ENCODE data around the gene ARMC8.

Gene ARMC8

GRCh38 chr3:138327831-138328230 is 140.7 kb downstream of the ARMC8 start:
- no peak overlapping the region for H3K27ac ChIP-seq (ENCODE audit: low read depth, low read length)
- H2AFZ ChIP-seq (ENCODE audit: low read length, unreplicated experiment), result no peak overlapping the region
- no peaks in the 10 kb centered on the region for H3K27me3 ChIP-seq (ENCODE audit: insufficient read depth, low read length)
- H3K4me3 ChIP-seq (ENCODE audit: low read depth, low read length), result no peak overlapping the region
- H3K36me3 ChIP-seq (ENCODE audit: insufficient read depth, low read length), result no peaks in the 10 kb centered on the region
- H3K4me1 ChIP-seq (ENCODE audit: control insufficient read depth, insufficient read depth, low read length, unreplicated experiment), result peaks cover 6% of the 10 kb centered on the region
- H3K79me2 ChIP-seq (ENCODE audit: control insufficient read depth, insufficient read depth, low read length, unreplicated experiment), result no peaks in the 10 kb centered on the region

DNA sequence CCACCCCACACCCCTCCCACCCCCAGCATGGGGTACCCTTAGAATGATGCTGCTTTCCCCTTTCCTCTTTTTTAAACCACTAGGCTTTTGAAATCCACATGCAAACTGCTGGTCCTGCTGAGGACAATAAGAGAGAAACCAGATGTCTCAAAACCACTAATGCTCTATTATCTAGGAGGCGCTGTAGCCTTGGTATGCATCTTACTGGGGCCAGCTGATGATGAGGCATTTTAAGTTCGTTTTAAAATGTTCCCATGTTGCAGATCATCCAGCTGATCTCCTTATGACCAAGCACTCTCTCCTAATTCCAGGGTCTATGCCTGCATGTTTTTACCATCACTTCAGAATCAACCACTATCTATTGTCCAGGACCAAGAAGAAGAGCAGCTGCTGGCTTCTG is 141.2 kb downstream of the ARMC8 start:
- Histone ChIP-seq H3K36me3 (ENCODE audit: insufficient read depth, low read length) (no peaks in the 10 kb centered on the region), H3K27ac (ENCODE audit: low read depth, low read length) (no peak overlapping the region), H2AFZ (ENCODE audit: low read length, unreplicated experiment) (no peak overlapping the region), H3K79me2 (ENCODE audit: control insufficient read depth, insufficient read depth, low read length, unreplicated experiment) (no peaks in the 10 kb centered on the region), H3K4me3 (ENCODE audit: low read depth, low read length) (no peak overlapping the region; the same call in 1 of the 2 replicates), H3K27me3 (ENCODE audit: insufficient read depth, low read length) (no peaks in the 10 kb centered on the region), H3K4me1 (ENCODE audit: control insufficient read depth, insufficient read depth, low read length, unreplicated experiment) (peaks cover 6% of the 10 kb centered on the region)

GRCh38 chr3:138329127-138329983 is 142.3 kb downstream of the ARMC8 start, which contains the start of gene NME9:
TSS of gene NME9 (minus strand) at chr3:138329851. CDS start at chr3:138329335, 516 bp downstream.
- H3K36me3 ChIP-seq (ENCODE audit: insufficient read depth, low read length), result no peaks in the 10 kb centered on the region
- peak within 1 kb of the TSS; percentile 82 for H3K4me3 ChIP-seq (ENCODE audit: low read depth, low read length)
- 0 out of 2 replicates have a peak, but pooled peaks cover 3% of the 10 kb centered on the region for H3K27me3 ChIP-seq (ENCODE audit: insufficient read depth, low read length)
- peaks cover 2% of the 10 kb centered on the region for H3K4me1 ChIP-seq (ENCODE audit: control insufficient read depth, insufficient read depth, low read length, unreplicated experiment)
- no peaks in the 10 kb centered on the region for H3K79me2 ChIP-seq (ENCODE audit: control insufficient read depth, insufficient read depth, low read length, unreplicated experiment)
- H2AFZ ChIP-seq (ENCODE audit: low read length, unreplicated experiment), result peak within 1 kb of the TSS; percentile 79
- no peak within 1 kb of the TSS for H3K27ac ChIP-seq (ENCODE audit: low read depth, low read length)

GRCh38 chr3:138329984-138330293 is 142.8 kb downstream of the ARMC8 start:
- Histone ChIP-seq H3K36me3 (ENCODE audit: insufficient read depth, low read length) (no peaks in the 10 kb centered on the region), H2AFZ (ENCODE audit: low read length, unreplicated experiment) (peak overlapping the region; percentile 79), H3K79me2 (ENCODE audit: control insufficient read depth, insufficient read depth, low read length, unreplicated experiment) (no peaks in the 10 kb centered on the region), H3K27me3 (ENCODE audit: insufficient read depth, low read length) (peaks cover 7% of the 10 kb centered on the region; the same call in 1 of the 2 replicates), H3K4me1 (ENCODE audit: control insufficient read depth, insufficient read depth, low read length, unreplicated experiment) (no peaks in the 10 kb centered on the region), H3K4me3 (ENCODE audit: low read depth, low read length) (peak overlapping the region; percentile 82), H3K27ac (ENCODE audit: low read depth, low read length) (no peak overlapping the region)

DNA sequence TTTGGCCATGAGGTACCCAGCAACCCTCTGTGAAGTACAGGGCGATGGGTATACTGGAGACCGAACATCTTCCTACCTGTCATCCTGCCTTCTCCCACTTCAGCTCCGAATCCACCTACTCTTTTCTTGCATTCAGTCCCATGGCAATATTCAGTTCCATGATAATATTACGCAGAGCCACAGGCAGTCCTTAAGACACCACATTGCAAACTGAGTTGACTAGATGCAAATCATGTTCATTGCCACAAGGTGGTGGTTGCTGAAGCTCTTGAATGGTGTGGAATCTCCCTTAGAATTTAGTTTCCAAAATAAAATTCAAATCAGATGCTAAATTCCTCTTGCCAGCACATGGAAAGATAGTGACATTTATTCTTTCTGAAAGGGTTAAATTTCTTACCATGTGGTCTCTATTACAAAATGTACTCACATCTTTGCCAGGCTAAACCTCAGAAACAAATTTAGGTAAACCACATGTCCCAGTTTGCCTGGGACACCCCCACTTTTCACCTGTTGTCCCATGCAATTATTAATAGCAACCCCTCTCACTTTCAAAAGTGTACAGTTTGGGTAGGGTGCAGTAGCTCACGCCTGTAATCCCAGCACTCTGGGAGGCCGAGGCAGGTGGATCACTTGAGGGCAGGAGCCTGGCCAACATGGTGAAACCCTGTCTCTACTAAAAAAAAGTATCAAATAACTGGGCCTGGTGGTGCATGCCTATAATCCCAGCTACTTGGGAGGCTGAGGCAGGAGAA is 144.2 kb downstream of the ARMC8 start:
- H3K27ac ChIP-seq (ENCODE audit: low read depth, low read length), result no peak overlapping the region
- no peaks in the 10 kb centered on the region for H3K4me1 ChIP-seq (ENCODE audit: control insufficient read depth, insufficient read depth, low read length, unreplicated experiment)
- H3K36me3 ChIP-seq (ENCODE audit: insufficient read depth, low read length), result no peaks in the 10 kb centered on the region
- no peaks in the 10 kb centered on the region for H3K79me2 ChIP-seq (ENCODE audit: control insufficient read depth, insufficient read depth, low read length, unreplicated experiment)
- H2AFZ ChIP-seq (ENCODE audit: low read length, unreplicated experiment), result no peak overlapping the region
- no peak overlapping the region for H3K4me3 ChIP-seq (ENCODE audit: low read depth, low read length)
- peaks cover 12% of the 10 kb centered on the region; the same call in 1 of the 2 replicates for H3K27me3 ChIP-seq (ENCODE audit: insufficient read depth, low read length)

DNA sequence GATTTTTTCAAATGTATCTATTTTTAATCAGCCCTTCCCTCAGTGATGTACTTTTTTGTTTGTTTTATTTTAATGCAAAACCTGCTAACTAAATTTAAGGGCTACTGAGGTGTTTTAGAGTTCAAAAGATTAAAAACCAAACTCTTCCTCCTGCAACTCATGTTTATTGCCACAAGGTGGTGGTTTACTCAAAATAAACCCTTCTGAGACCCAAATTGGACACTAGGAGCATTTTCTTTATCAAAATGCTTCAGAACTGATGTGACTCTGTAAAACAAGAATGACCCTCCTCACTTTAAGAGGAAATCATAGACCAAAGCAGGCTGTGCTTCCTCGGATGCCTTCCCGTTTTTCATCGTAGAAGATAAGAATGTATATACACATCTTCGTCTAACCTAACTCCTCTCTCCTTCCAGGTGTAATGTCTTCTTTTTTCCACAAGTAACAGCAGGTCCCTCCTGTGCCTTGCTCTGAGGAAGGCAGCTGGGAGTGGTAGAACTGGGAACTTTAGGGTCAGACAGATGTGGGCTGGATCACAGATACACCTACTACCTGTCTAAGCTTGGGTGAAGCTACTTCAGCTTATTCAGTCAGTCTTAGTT is 145.5 kb downstream of the ARMC8 start:
- no peaks in the 10 kb centered on the region for H3K79me2 ChIP-seq (ENCODE audit: control insufficient read depth, insufficient read depth, low read length, unreplicated experiment)
- H3K36me3 ChIP-seq (ENCODE audit: insufficient read depth, low read length), result no peaks in the 10 kb centered on the region
- peaks cover 12% of the 10 kb centered on the region; the same call in 1 of the 2 replicates for H3K27me3 ChIP-seq (ENCODE audit: insufficient read depth, low read length)
- H2AFZ ChIP-seq (ENCODE audit: low read length, unreplicated experiment), result no peak overlapping the region
- no peaks in the 10 kb centered on the region for H3K4me1 ChIP-seq (ENCODE audit: control insufficient read depth, insufficient read depth, low read length, unreplicated experiment)
- no peak overlapping the region for H3K4me3 ChIP-seq (ENCODE audit: low read depth, low read length)
- no peak overlapping the region for H3K27ac ChIP-seq (ENCODE audit: low read depth, low read length)

DNA sequence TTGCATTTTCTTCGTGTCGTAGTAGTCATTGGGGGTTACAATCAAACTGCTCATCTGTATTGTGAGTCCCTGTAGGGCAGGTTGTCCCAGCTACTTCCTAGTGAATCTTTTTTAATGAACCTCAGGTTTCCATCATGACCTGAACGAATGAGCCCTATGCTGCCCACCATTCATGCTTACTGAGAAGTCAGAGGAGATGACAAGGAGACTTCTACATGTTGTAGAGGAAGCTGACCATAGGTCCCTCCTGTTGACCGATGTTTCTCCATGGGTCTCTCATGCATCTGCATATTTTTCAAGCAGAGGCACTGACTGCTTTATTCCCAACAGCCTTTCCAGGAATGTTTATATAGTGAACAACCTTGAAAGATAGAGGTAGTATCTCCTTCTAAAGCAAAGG is 147.5 kb downstream of the ARMC8 start:
- Histone ChIP-seq H3K27ac (ENCODE audit: low read depth, low read length) (no peak overlapping the region), H2AFZ (ENCODE audit: low read length, unreplicated experiment) (no peak overlapping the region), H3K27me3 (ENCODE audit: insufficient read depth, low read length) (peaks cover 12% of the 10 kb centered on the region; the same call in 1 of the 2 replicates), H3K79me2 (ENCODE audit: control insufficient read depth, insufficient read depth, low read length, unreplicated experiment) (no peaks in the 10 kb centered on the region), H3K36me3 (ENCODE audit: insufficient read depth, low read length) (no peaks in the 10 kb centered on the region), H3K4me3 (ENCODE audit: low read depth, low read length) (no peak overlapping the region), H3K4me1 (ENCODE audit: control insufficient read depth, insufficient read depth, low read length, unreplicated experiment) (no peaks in the 10 kb centered on the region)

DNA sequence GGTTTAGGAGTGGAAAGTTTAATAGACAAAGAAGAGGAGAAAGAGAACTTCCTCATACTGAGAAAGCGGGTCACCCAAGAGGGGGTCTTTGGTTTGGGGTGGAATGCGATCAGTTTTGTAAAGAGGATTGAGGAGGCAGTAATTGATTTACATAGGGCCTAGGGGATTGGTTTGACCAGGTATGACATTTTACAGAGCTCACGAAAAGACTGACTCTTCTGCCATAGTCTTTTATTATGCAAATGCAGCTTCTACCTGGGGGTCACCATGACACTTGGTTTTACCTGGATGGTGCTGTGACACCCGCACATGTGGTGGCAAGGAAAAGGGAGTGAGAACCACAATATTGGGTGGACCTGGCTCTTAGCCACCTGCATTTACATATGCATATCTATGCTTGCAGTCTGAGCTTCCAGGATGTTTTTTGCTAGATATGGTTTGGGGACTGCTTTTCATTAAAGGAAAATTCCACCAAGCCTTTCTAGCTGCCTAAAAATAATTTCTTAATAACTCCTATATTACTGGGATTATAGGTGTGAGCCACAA is 149.4 kb downstream of the ARMC8 start:
- no peak overlapping the region for H3K4me3 ChIP-seq (ENCODE audit: low read depth, low read length)
- H3K79me2 ChIP-seq (ENCODE audit: control insufficient read depth, insufficient read depth, low read length, unreplicated experiment), result no peaks in the 10 kb centered on the region
- no peak overlapping the region for H3K27ac ChIP-seq (ENCODE audit: low read depth, low read length)
- H3K36me3 ChIP-seq (ENCODE audit: insufficient read depth, low read length), result no peaks in the 10 kb centered on the region
- H3K4me1 ChIP-seq (ENCODE audit: control insufficient read depth, insufficient read depth, low read length, unreplicated experiment), result no peaks in the 10 kb centered on the region
- H2AFZ ChIP-seq (ENCODE audit: low read length, unreplicated experiment), result no peak overlapping the region
- H3K27me3 ChIP-seq (ENCODE audit: insufficient read depth, low read length), result peaks cover 12% of the 10 kb centered on the region; the same call in 1 of the 2 replicates

DNA sequence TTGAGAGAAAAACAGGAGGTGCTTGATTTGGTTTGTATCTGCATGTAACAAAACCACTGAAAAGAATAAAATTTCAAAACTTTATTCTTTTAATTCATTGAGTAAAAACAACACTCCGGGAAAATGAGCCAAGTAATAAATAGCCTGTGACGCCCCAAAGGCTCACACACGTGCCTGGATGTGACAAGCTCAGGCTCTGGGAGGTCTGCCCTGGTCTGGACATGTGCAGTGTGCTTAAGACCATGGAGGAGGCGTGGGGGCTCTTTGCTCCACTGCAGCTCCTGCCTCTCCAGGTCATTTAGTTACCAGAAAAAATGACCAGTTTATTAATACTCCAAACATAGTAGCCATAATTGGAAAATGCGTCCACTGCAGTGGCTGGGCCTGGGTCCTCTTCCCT is 151.1 kb downstream of the ARMC8 start:
- Histone ChIP-seq H2AFZ (ENCODE audit: low read length, unreplicated experiment) (no peak overlapping the region), H3K27ac (ENCODE audit: low read depth, low read length) (no peak overlapping the region), H3K4me1 (ENCODE audit: control insufficient read depth, insufficient read depth, low read length, unreplicated experiment) (no peaks in the 10 kb centered on the region), H3K27me3 (ENCODE audit: insufficient read depth, low read length) (peaks cover 12% of the 10 kb centered on the region; the same call in 1 of the 2 replicates), H3K4me3 (ENCODE audit: low read depth, low read length) (no peak overlapping the region), H3K79me2 (ENCODE audit: control insufficient read depth, insufficient read depth, low read length, unreplicated experiment) (no peaks in the 10 kb centered on the region), H3K36me3 (ENCODE audit: insufficient read depth, low read length) (no peaks in the 10 kb centered on the region)

DNA sequence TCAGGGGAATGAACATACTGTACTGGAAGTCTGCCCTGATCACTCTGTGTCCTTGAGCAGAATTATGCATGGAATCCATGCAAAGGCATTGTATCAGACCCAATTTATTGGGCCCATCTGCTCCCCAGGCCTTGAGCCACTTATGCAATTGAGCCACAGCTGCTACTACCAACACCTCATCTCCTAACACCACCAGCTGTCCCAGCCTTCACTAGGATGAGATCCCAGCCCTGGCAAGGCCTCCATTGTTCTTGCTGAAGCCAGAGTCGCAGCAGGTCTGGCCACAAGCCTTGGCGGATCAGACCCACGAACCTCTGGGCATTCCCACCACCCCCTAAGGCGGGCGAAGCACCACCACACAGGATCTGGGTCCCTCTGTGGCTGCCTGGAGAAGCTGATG is 151.7 kb downstream of the ARMC8 start:
- Histone ChIP-seq H3K79me2 (ENCODE audit: control insufficient read depth, insufficient read depth, low read length, unreplicated experiment) (no peaks in the 10 kb centered on the region), H3K36me3 (ENCODE audit: insufficient read depth, low read length) (no peaks in the 10 kb centered on the region), H2AFZ (ENCODE audit: low read length, unreplicated experiment) (no peak overlapping the region), H3K27me3 (ENCODE audit: insufficient read depth, low read length) (peaks cover 12% of the 10 kb centered on the region; the same call in 1 of the 2 replicates), H3K4me1 (ENCODE audit: control insufficient read depth, insufficient read depth, low read length, unreplicated experiment) (no peaks in the 10 kb centered on the region), H3K27ac (ENCODE audit: low read depth, low read length) (no peak overlapping the region), H3K4me3 (ENCODE audit: low read depth, low read length) (no peak overlapping the region)
